WTC11 (cell line): ENCODE results near the gene MRPL33. TPM values are rescaled to one million over a fixed set of nuclear protein-coding genes. Genes with fewer than 3 reads are reported as not detected.

Experiments
- ATAC-seq: fragments of 200-7000 bp; cut with Tn5 transposase; 2 replicates; pipeline ENCODE4 v1.10.0; 2021; ENCODE audit warnings: mild to moderate bottlenecking, moderate library complexity
- CTCF ChIA-PET: fragments of 300-600 bp; sonication (Branson Sonifier 250); formaldehyde crosslinking; loops from one replicate; lab custom pipeline; 2021; ENCODE audit warnings: antibody characterized with exemption; lab: Charles Lee
- POLR2A ChIA-PET: fragments of 350-600 bp; sonication (Branson Sonifier 250); formaldehyde crosslinking; loops from one replicate; lab custom pipeline; 2021; ENCODE audit warnings: antibody characterized with exemption; lab: Charles Lee
- DNase-seq: peaks from one replicate; pipeline ENCODE4 v3.0.0; 2021; ENCODE audit warnings: low spot score
- H3K27ac Mint-ChIP-seq: 2 replicates; pipeline ENCODE4 v1.8.0; 2021; ENCODE audit warnings: mixed read lengths
- H3K27me3 Mint-ChIP-seq: 2 replicates; pipeline ENCODE4 v1.8.0; 2021; ENCODE audit warnings: low read depth, mild to moderate bottlenecking, moderate library complexity, mixed read lengths
- H3K36me3 Mint-ChIP-seq: 2 replicates; pipeline ENCODE4 v1.8.0; 2021; ENCODE audit warnings: mixed read lengths
- H3K4me1 Mint-ChIP-seq: 2 replicates; pipeline ENCODE4 v1.8.0; 2022; ENCODE audit warnings: mixed read lengths
- H3K4me3 Mint-ChIP-seq: 2 replicates; pipeline ENCODE4 v1.8.0; 2021; ENCODE audit warnings: mild to moderate bottlenecking, moderate library complexity, mixed read lengths
- H3K9me3 Mint-ChIP-seq: 2 replicates; pipeline ENCODE4 v1.8.0; 2021; ENCODE audit warnings: mixed read lengths
- ATF1 ChIP-seq: sonication (generic); formaldehyde crosslinking; IDR thresholded peaks from 2 replicates; pipeline ENCODE4 v1.8.1; 2023; ENCODE audit warnings: mild to moderate bottlenecking, moderate library complexity, missing genetic modification reagents
- ATF3 ChIP-seq: sonication (generic); formaldehyde crosslinking; conservative IDR thresholded peaks from 2 replicates; pipeline ENCODE4 v1.8.1; 2022; ENCODE audit warnings: mild to moderate bottlenecking, missing genetic modification reagents
- CTCF ChIP-seq: fragments of 200-600 bp; IDR thresholded peaks from 2 replicates; pipeline ENCODE4 v1.8.0; 2022; ENCODE audit warnings: antibody characterized with exemption
- HMGA2 ChIP-seq: fragments of 250-450 bp; sonication (Bioruptor Pico); IDR thresholded peaks from 2 replicates; pipeline ENCODE4 v1.4.0; 2021; ENCODE audit warnings: mild to moderate bottlenecking, moderate library complexity
- PRRX2 ChIP-seq: fragments of 250-450 bp; sonication (Bioruptor Pico); IDR thresholded peaks from 2 replicates; pipeline ENCODE4 v1.8.0; 2021; ENCODE audit warnings: mild to moderate bottlenecking
- ZNF317 ChIP-seq: sonication (generic); formaldehyde crosslinking; IDR thresholded peaks from 2 replicates; pipeline ENCODE4 v1.8.1; 2023; ENCODE audit warnings: low read depth, mild to moderate bottlenecking, moderate library complexity, missing genetic modification reagents, borderline replicate concordance
- ZNF396 ChIP-seq: fragments of 250-450 bp; sonication (Bioruptor Pico); IDR thresholded peaks from 2 replicates; pipeline ENCODE4 v1.8.0; 2021; ENCODE audit warnings: mild to moderate bottlenecking, moderate library complexity, borderline replicate concordance
- ZNF425 ChIP-seq: fragments of 250-450 bp; sonication (Bioruptor Pico); conservative IDR thresholded peaks from 2 replicates; pipeline ENCODE4 v1.9.0; 2021; ENCODE audit warnings: mild to moderate bottlenecking
- ZNF512 ChIP-seq: sonication (generic); formaldehyde crosslinking; IDR thresholded peaks from 2 replicates; pipeline ENCODE4 v1.8.1; 2022; ENCODE audit warnings: missing genetic modification reagents, borderline replicate concordance
- ZSCAN18 ChIP-seq: fragments of 250-450 bp; sonication (Bioruptor Pico); IDR thresholded peaks from 2 replicates; pipeline ENCODE4 v2.1.2; 2022; ENCODE audit warnings: mild to moderate bottlenecking, moderate library complexity
- total RNA-seq: library from RNA; stranded (reverse); gene quantifications from 3 replicates; pipeline ENCODE4 v1.2.3, GENCODE V29; 2021
- TF ChIP-seq, protein P1 (sequence below): sonication (generic); formaldehyde crosslinking; IDR thresholded peaks from 2 replicates; pipeline ENCODE4 v1.8.1; 2022; ENCODE audit warnings: low read depth, missing genetic modification reagents, borderline replicate concordance
- TF ChIP-seq, protein P2 (sequence below): fragments of 250-450 bp; sonication (Bioruptor Pico); IDR thresholded peaks from 2 replicates; pipeline ENCODE4 v1.8.0; 2021; ENCODE audit warnings: mild to moderate bottlenecking
- TF ChIP-seq, protein P3 (sequence below): sonication (generic); formaldehyde crosslinking; IDR thresholded peaks from 2 replicates; pipeline ENCODE4 v1.8.1; 2023; ENCODE audit warnings: mild to moderate bottlenecking, missing genetic modification reagents
- TF ChIP-seq, protein P4 (sequence below): sonication (generic); formaldehyde crosslinking; IDR thresholded peaks from 2 replicates; pipeline ENCODE4 v1.8.0; 2022; ENCODE audit warnings: mild to moderate bottlenecking, missing genetic modification reagents
- TF ChIP-seq, protein P5 (sequence below): sonication (generic); formaldehyde crosslinking; IDR thresholded peaks from 2 replicates; pipeline ENCODE4 v1.8.1; 2022; ENCODE audit warnings: low read depth, mild to moderate bottlenecking, moderate library complexity, missing genetic modification reagents, borderline replicate concordance
- TF ChIP-seq, protein P6 (sequence below): sonication (generic); formaldehyde crosslinking; IDR thresholded peaks from 2 replicates; pipeline ENCODE4 v1.8.1; 2022; ENCODE audit warnings: mild to moderate bottlenecking, missing genetic modification reagents, moderate library complexity, borderline replicate concordance

The MRPL33 gene
- total RNA-seq, 1 experiment from 2014 or later, result 52.5 TPM

- TF ChIP-seq ZNF425 (CRISPR knock-in tag), result no peak
- TF ChIP-seq, protein P1, sequence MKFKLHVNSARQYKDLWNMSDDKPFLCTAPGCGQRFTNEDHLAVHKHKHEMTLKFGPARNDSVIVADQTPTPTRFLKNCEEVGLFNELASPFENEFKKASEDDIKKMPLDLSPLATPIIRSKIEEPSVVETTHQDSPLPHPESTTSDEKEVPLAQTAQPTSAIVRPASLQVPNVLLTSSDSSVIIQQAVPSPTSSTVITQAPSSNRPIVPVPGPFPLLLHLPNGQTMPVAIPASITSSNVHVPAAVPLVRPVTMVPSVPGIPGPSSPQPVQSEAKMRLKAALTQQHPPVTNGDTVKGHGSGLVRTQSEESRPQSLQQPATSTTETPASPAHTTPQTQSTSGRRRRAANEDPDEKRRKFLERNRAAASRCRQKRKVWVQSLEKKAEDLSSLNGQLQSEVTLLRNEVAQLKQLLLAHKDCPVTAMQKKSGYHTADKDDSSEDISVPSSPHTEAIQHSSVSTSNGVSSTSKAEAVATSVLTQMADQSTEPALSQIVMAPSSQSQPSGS (CRISPR knock-in tag), result no peak
- TF ChIP-seq HMGA2, result no peak
- TF ChIP-seq, protein P2, sequence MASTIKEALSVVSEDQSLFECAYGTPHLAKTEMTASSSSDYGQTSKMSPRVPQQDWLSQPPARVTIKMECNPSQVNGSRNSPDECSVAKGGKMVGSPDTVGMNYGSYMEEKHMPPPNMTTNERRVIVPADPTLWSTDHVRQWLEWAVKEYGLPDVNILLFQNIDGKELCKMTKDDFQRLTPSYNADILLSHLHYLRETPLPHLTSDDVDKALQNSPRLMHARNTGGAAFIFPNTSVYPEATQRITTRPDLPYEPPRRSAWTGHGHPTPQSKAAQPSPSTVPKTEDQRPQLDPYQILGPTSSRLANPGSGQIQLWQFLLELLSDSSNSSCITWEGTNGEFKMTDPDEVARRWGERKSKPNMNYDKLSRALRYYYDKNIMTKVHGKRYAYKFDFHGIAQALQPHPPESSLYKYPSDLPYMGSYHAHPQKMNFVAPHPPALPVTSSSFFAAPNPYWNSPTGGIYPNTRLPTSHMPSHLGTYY, result no peak
- no peak for TF ChIP-seq ZNF512 (CRISPR knock-in tag)
- TF ChIP-seq ZNF317, result no peak
Measured at GRCh38 chr2:27734305-27734704, 37.2 kb upstream of the MRPL33 start (continued).

GRCh38 chr2:27735263-27735904 lies 36.1 kb upstream of the MRPL33 start:
- DNase-seq (peak; percentile 76), ATAC-seq (peak; percentile 91)
- ChIA-PET POLR2A (interaction anchor here (1.0 to 2.2 kb wide), 3 partner anchors 12 to 23 kb away, joined by 3 to 15 read pairs (median 3); no protein-coding TSS in a partner anchor), CTCF (interaction anchor here (1.0 to 3.0 kb wide), 6 partner anchors 12 to 52 kb away, joined by 3 to 31 read pairs (median 5); no protein-coding TSS in a partner anchor)
- peak overlapping the region; percentile 78 for H3K4me3 Mint-ChIP-seq
- H3K9me3 Mint-ChIP-seq, result peaks cover 8% of the 10 kb centered on the region
- no peaks in the 10 kb centered on the region for H3K36me3 Mint-ChIP-seq
- peak overlapping the region; percentile 72 for H3K27ac Mint-ChIP-seq
- H3K27me3 Mint-ChIP-seq, result peaks cover 14% of the 10 kb centered on the region
- peaks cover 19% of the 10 kb centered on the region for H3K4me1 Mint-ChIP-seq
- TF ChIP-seq, protein P3, sequence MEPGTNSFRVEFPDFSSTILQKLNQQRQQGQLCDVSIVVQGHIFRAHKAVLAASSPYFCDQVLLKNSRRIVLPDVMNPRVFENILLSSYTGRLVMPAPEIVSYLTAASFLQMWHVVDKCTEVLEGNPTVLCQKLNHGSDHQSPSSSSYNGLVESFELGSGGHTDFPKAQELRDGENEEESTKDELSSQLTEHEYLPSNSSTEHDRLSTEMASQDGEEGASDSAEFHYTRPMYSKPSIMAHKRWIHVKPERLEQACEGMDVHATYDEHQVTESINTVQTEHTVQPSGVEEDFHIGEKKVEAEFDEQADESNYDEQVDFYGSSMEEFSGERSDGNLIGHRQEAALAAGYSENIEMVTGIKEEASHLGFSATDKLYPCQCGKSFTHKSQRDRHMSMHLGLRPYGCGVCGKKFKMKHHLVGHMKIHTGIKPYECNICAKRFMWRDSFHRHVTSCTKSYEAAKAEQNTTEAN (CRISPR knock-in tag), result 0 out of 2 replicates have a peak, but pooled peaks have one; percentile 48
- TF ChIP-seq ATF3 (CRISPR knock-in tag) (no peak), CTCF (no peak), ATF1 (CRISPR knock-in tag) (no peak), ZSCAN18 (CRISPR knock-in tag) (no peak), PRRX2 (CRISPR knock-in tag) (no peak), ZNF396 (CRISPR knock-in tag) (no peak)
- TF ChIP-seq, protein P4, sequence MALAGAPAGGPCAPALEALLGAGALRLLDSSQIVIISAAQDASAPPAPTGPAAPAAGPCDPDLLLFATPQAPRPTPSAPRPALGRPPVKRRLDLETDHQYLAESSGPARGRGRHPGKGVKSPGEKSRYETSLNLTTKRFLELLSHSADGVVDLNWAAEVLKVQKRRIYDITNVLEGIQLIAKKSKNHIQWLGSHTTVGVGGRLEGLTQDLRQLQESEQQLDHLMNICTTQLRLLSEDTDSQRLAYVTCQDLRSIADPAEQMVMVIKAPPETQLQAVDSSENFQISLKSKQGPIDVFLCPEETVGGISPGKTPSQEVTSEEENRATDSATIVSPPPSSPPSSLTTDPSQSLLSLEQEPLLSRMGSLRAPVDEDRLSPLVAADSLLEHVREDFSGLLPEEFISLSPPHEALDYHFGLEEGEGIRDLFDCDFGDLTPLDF, result no peak
- TF ChIP-seq, protein P5, sequence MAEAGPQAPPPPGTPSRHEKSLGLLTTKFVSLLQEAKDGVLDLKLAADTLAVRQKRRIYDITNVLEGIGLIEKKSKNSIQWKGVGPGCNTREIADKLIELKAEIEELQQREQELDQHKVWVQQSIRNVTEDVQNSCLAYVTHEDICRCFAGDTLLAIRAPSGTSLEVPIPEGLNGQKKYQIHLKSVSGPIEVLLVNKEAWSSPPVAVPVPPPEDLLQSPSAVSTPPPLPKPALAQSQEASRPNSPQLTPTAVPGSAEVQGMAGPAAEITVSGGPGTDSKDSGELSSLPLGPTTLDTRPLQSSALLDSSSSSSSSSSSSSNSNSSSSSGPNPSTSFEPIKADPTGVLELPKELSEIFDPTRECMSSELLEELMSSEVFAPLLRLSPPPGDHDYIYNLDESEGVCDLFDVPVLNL, result no peak
- TF ChIP-seq, protein P6, sequence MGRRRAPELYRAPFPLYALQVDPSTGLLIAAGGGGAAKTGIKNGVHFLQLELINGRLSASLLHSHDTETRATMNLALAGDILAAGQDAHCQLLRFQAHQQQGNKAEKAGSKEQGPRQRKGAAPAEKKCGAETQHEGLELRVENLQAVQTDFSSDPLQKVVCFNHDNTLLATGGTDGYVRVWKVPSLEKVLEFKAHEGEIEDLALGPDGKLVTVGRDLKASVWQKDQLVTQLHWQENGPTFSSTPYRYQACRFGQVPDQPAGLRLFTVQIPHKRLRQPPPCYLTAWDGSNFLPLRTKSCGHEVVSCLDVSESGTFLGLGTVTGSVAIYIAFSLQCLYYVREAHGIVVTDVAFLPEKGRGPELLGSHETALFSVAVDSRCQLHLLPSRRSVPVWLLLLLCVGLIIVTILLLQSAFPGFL (CRISPR knock-in tag), result no peak
